ENCODE data around the gene SFXN4. TPM values are rescaled to one million over a fixed set of nuclear protein-coding genes. Genes with fewer than 3 reads are reported as not detected.

The SFXN4 gene
- polyA plus RNA-seq, 6 donors from 2014 or later, result 11.0 to 17.1 (median 13.9) TPM

Other genes starting within 250 kb of the SFXN4 start
- gene NANOS1, start 136.0 kb downstream of the SFXN4 start, polyA plus RNA-seq (ENCODE audit: low read depth in 6 of 6), result not detected
- 10 to 100 TPM; 23.4 to 47.8 (median 32.0) TPM for gene EIF3A, start 84.9 kb downstream of the SFXN4 start, polyA plus RNA-seq (ENCODE audit: low read depth in 6 of 6)
- 10 to 100 TPM in 5 of 6 donors, 1 to 10 TPM in 1; 10.0 to 24.2 (median 18.8) TPM for gene DENND10, start 61.6 kb downstream of the SFXN4 start, polyA plus RNA-seq (ENCODE audit: low read depth in 6 of 6)
- gene PRDX3, start 13.1 kb upstream of the SFXN4 start, polyA plus RNA-seq (ENCODE audit: low read depth in 6 of 6), result 10 to 100 TPM; 32.2 to 63.0 (median 54.7) TPM
- gene GRK5, start 41.9 kb upstream of the SFXN4 start, polyA plus RNA-seq (ENCODE audit: low read depth in 6 of 6), result 10 to 100 TPM in 4 of 6 donors, 1 to 10 TPM in 2; 7.2 to 24.6 (median 13.7) TPM